GM20431 (cell line): Measurements from ENCODE around the gene IGSF22.

Experiments used
- in situ Hi-C: fragments of 300-500 bp; cut with MseI, MboI; formaldehyde crosslinking; loops from one replicate; pipeline ENCODE4 v1.15.0; 2020; ENCODE audit warnings: low sequenced_read_pairs; ENCODE audit not compliant: unreplicated experiment

The IGSF22 gene

DNA sequence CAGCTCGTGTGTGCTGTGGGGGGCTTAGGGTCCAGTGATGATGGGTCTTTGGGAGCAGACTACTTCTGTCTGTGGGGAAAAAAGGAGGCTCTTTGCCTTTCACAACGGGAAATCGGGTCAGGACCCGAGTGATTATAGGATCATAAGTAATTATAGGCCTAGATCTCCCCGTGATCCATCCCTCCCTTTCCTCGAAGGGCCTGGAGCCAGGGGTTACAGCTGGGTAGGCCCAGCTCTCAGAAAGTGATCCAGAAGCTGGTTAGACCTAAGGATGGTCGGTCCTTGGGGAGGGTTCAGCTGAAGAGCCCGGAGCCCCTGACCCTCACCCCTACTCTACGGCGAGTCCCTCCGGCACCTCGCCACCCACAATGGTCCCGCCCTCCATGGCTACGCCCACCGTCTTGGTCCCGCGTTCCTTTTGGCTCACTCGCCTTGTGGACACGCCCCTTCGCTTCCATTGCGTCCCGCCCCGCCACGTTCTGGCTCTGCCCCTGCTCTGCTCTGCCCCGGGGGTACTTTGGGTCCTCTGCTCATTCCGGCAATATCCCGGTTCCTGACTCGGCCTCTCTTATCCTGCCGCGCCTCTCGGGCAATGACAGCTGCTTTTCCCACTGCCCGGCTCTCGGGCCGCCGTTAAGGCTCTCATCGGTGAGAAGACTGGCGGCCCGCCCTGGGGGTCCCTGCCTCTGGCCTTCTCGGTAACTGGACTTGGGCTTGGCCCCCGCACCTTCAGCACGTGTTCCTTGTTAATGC lies 5.0 kb downstream of the IGSF22 start:
- in situ Hi-C loops = no loop called here

DNA sequence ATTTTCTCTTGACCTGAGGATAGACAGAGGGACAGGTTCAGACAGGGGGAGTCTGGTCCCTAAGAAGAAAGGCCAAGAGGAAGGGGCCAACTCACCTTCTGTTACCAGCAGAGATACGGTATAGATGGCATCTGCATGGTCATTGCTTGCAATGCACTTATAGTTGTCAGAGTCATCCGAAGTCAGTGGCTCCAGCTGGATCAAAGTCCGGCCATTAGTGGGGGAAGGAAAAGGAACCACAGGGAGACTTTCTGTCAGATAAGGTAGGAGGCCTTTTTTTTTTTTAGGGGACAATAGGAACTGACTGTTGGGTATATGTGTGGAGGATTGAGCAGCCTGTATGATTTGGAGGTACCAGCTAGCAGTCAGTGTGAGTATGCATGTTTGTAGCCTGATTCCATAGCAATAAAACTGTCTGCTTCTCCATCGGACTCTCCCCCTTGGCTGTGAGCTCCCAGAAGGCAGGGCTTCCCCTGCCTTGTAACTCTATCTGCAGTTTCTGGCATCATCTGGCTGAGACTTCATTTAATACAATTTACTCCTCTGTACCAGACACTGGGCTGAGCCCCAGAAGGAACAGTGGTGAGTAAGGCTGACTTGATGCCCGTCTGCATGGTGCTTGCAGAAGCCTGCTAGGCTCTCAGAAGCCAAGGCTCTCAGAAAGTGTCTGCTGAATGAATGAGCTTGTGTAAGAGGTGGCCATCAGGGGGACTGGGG lies 5.7 kb downstream of the IGSF22 start:
- in situ Hi-C loops = no loop called here

DNA sequence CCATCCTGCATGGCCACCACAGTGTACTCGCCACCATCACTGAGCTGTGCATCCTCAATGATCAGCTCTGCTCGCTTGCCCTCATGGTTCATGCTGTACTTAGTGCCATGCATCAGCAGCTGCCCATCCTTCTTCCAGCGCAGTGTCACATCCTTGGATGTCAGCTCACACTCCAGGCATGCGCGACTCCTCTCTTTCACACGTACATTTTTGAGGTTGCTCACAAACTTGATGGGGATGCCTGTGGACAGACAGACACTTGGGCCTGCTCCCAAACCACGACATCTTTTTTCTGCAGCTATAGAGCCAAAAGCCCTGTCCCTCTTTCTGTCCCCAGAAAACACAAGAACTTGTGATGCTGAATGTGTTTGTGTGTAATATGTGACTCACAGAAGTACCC lies 10.5 kb downstream of the IGSF22 start:
- in situ Hi-C loops = no loop called here

DNA sequence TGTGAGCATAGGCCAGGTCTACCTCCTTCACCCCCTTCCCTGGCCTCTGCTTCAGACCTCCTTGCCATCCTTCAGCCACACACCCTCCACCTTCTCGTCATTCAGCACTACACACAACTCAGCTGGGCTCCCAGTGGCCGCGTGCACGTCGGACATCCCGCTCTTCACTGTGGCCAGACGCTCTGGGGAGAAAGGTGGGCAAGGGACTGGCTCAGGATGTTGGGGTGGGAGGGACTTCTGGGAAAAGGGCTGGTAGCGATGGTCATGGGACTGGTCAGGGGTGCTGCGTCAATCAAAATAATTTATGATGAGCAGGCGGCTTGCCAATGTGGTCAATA lies 11.6 kb downstream of the IGSF22 start:
- in situ Hi-C loops = no loop called here

- in situ Hi-C loops = no loop called here
Measured at GRCh38 chr11:18713646-18714442, 12.1 kb downstream of the IGSF22 start.

- in situ Hi-C loops = no loop called here
Measured at GRCh38 chr11:18710545-18710944, 15.4 kb downstream of the IGSF22 start.

DNA sequence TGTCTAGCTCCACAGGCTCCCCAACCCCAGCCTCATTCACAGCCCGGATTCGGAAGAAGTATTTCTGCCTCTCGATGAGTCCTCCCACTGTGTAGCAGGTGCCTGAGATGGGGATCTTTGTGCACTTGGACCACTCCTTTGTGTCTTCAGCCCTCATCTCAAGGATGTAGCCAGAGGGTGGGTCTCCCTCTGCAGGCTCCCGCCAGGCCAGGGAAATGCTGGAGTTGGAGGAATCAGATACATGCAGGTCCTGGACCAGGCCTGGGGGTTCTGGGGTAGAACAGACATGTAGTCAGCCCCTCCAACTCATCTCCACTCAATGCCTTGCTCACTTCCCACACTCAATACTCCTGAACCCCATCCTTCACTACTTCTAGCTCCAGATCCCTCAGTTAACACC lies 16.6 kb downstream of the IGSF22 start:
- in situ Hi-C loops = no loop called here

GRCh38 chr11:18707811-18708340 lies 18.1 kb downstream of the IGSF22 start:
- in situ Hi-C loops = no loop called here

DNA sequence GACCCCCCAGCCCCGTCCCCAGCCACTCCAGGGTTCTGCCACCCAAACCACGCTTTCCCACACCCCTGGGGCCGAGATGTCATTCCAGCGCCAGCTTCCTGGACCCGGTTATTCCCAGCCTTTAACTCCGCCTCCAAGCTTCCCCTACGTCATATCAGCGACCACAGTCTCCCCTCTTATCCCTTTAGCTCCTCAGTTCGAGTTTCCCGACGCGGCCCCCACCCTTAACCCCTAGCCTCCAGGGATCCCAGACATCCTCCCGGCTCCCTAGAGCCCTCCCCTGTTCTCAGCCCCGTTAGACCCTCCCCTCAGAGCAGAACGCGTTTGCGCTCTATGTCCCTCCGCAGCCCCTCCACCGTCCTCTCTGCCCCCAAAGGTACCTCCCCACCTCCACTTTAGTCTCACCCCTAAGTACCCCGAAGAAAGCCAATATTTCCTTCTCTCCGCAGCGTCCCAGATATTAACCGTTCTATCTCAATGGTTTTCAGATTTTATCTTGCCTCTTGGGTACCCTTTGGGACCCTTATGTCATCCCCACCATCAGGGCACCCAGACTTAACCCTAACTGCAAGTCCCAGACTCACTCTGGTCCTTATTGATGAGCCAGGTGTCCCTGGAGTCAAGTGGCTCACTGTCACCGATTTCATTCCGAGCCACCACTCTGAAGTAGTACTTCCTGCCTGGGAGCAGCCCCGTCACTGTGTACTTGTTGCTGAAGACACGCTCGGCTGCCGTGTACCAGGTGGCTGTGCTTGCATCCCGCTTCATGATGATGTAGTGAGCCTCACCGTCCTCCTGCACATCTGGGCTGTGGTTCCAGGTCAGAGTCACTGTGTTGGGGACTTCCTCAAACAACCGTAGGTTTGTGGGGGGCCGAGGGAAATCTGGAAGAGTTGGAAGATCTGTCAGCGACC lies 19.4 kb downstream of the IGSF22 start:
- in situ Hi-C loops = no loop called here

DNA sequence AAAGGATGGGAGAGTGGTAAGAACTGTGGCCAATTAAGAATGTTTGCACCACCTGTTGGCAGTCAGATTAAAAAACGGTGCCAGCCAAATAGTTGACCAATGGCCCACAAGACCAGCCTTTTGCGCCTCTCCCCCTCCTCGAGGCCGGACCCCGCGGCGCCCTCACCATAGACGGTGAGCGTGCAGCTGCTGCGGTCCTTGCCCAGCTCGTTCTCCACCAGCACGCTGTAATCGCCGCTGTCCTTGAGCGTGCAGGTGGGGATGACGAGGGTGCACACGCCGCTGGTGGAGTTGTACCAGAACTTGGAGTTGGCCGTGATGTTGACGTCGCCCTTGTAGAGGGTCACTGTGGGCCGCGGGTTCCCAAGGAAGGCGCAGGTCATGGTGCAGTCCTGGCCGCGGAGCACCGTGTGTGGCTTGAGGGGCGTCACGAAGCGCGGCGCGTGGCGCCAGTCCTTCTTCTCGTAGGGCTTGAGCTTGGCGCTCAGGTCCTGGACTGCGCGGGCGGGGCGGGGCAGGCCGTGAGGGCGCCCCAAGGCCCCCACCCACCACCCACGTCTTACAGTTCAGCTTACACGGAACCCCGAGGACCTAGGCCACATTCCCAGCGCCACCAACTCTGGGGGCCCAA lies 20.2 kb downstream of the IGSF22 start:
- in situ Hi-C loops = no loop called here

DNA sequence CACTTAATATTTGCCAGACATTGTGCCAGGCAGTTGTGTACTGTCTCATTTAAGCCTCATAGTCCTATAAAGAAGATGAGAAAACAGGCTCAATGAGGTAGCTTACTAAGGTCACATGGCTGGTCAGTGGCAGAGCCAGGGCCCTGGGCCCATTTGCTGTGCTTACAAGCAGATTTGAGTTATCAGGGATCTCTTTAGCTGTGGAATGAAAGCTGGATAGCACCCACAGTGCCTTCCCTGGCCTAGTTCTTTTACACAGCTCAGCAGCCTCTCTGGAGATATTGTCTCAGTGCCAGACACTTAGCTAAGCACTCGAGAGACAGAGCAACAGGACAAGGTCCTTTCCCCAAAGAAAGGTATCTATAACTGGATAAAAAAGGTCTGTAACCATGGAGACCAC lies 21.3 kb downstream of the IGSF22 start:
- in situ Hi-C loops = no loop called here

GRCh38 chr11:18704045-18704645 lies 21.8 kb downstream of the IGSF22 start:
- in situ Hi-C loops = no loop called here

DNA sequence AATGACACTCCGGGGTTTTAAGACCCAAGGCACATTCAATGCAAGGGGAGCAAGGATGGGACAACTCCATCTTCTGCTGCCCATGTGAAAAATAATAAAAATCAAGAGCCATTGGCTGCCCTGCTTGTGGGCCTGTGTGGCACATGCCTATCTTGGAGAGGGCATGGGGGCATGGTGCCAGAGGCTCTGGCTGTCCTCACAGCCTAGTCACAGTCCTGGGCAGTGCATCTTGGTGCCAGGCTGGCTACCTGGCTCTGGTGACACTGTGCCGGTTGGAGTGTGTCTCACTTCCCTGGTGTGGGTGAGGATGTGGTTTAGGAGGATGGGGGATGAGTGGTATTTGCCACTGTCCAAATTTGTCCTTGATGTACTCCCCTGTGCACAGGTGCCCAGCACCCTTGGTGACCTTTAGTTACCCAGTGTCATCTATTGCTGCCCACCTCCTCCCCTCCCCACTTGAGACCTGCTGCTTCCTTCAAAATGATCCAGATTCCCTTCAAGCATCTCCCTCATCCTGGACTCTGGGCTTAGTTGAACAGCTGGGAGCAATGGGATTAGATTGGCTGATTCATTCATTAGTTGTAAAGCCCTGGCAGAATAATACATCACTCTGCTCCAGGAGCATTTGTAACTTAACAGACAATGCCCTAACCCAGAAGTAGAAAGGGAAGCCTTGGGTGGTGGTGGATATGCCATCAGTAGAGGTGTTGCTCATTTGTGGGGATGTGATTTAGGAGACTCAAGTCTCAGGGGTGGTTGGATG lies 22.8 kb downstream of the IGSF22 start:
- in situ Hi-C loops = no loop called here

DNA sequence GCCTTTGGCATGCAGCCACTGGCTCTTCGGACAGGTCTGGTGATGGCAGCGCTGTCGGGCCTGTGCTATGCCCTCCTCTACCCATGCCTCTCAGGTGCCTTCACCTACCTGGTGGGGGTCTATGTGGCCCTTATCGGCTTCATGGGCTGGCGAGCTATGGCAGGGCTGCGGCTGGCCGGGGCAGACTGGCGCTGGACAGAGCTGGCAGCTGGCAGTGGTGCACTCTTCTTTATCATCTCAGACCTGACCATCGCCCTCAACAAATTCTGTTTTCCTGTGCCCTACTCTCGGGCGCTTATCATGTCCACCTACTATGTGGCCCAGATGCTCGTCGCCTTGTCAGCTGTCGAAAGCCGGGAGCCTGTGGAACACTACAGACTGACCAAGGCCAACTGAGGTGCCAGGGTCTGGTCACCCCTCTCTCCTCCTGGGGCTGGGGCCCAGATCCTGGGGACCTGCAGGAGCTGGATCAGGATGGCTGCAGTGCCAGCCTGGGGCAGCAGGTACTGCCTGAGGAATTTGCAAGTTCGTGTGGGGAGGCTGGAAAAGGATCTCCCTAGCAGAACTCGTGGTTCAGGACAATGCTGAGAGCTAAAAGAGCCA lies 24.3 kb downstream of the IGSF22 start:
- in situ Hi-C loops = no loop called here

DNA sequence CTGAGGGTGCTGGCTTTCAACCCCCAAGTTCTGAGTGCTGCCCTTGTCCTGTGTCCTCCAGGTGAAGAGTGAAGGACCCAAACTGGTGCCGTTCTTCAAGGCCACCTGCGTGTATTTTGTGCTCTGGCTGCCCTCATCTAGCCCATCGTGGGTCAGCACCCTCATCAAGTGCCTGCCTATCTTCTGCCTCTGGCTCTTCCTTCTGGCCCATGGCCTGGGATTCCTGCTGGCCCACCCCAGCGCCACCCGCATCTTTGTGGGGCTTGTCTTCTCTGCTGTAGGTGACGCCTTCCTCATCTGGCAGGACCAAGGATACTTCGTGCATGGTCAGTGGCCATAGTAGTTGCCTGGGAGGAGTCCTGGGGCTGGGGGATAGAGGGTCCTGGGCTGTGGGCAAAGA lies 25.1 kb downstream of the IGSF22 start:
- in situ Hi-C loops = no loop called here

GRCh38 chr11:18700375-18700774 lies 25.6 kb downstream of the IGSF22 start:
- in situ Hi-C loops = no loop called here

GRCh38 chr11:18699848-18700261 lies 26.1 kb downstream of the IGSF22 start:
- in situ Hi-C loops = no loop called here

- in situ Hi-C loops = no loop called here
Measured at GRCh38 chr11:18699269-18699596, 26.8 kb downstream of the IGSF22 start.
